VCaP (cell line): ENCODE data around the gene CRACDL.
A peak's percentile ranks its signal among the peaks of the same experiment; 100 is the strongest.

Source experiments
- H3K27ac ChIP-seq: fragments of 450-650 bp; 2 replicates; pipeline ENCODE4 v1.5.1; 2017
- CTCF ChIP-seq: fragments of 450-650 bp; conservative IDR thresholded peaks from 2 replicates; pipeline ENCODE4 v1.5.1; 2017; ENCODE audit warnings: mild to moderate bottlenecking, moderate library complexity

Gene CRACDL

GRCh38 chr2:98769784-98770183 lies 166.2 kb downstream of the CRACDL start:
- H3K27ac ChIP-seq: peak overlapping the region; percentile 74
- TF ChIP-seq CTCF: no peak

GRCh38 chr2:98769114-98769476 lies 166.9 kb downstream of the CRACDL start:
- H3K27ac ChIP-seq: peak overlapping the region; percentile 74
- TF ChIP-seq CTCF: no peak

GRCh38 chr2:98768384-98769113 lies 167.5 kb downstream of the CRACDL start:
- H3K27ac ChIP-seq: peak overlapping the region; percentile 74
- TF ChIP-seq CTCF: no peak

GRCh38 chr2:98764499-98764898 lies 171.5 kb downstream of the CRACDL start:
- no peak overlapping the region for H3K27ac ChIP-seq
- TF ChIP-seq CTCF: no peak

GRCh38 chr2:98763209-98763951 lies 172.6 kb downstream of the CRACDL start:
- H3K27ac ChIP-seq: no peak overlapping the region
- TF ChIP-seq CTCF: no peak

- H3K27ac ChIP-seq: peak overlapping the region; percentile 37
- TF ChIP-seq CTCF: no peak
Observed at GRCh38 chr2:98761909-98762308, 174.1 kb downstream of the CRACDL start.

- no peak for TF ChIP-seq CTCF
- peak overlapping the region; percentile 37 for H3K27ac ChIP-seq
Observed at GRCh38 chr2:98761267-98761781, 174.7 kb downstream of the CRACDL start.
